GM12878 (cell line): ENCODE results near the gene KHDRBS1. TPM values are rescaled to one million over a fixed set of nuclear protein-coding genes. Genes with fewer than 3 reads are reported as not detected.

Experiments
- ATAC-seq: fragments of 200-7000 bp; cut with Tn5 transposase; 3 replicates; pipeline ENCODE4 v1.9.1; 2020; ENCODE audit warnings: mild to moderate bottlenecking, moderate library complexity
- BruUV-seq: library from RNA; stranded (reverse); fragments of 400-500 nt; replicated peaks from 2 replicates; lab custom pipeline; 2021; lab: Mats Ljungman, UMichigan
- CTCF ChIA-PET: fragments of 300-600 bp; sonication (Branson Sonifier 250); formaldehyde crosslinking; extraction: SDS; loops from one replicate; lab custom pipeline; 2021; ENCODE audit warnings: inconsistent platforms; lab: Yijun Ruan, JAX
- POLR2A ChIA-PET: fragments of 350-600 bp; formaldehyde crosslinking; extraction: SDS; loops from one replicate; lab custom pipeline; 2021; ENCODE audit warnings: inconsistent platforms; lab: Charles Lee
- RAD21 ChIA-PET: fragments of 300-600 bp; sonication (Branson Sonifier 250); formaldehyde crosslinking; loops from one replicate; lab custom pipeline; 2023; ENCODE audit warnings: antibody characterized with exemption; ENCODE audit not compliant: unreplicated experiment; lab: Charles Lee
- SMC1A ChIA-PET: fragments of 300-600 bp; sonication (Branson Sonifier 250); formaldehyde crosslinking; loops from one replicate; lab custom pipeline; 2023; ENCODE audit not compliant: unreplicated experiment, uncharacterized antibody; lab: Charles Lee
- DNase-seq: peaks from one replicate; pipeline ENCODE4 v3.0.0-alpha.2; 2011; ENCODE audit warnings: low read depth, low spot score
- FAIRE-seq: peaks from 3 replicates; lab custom pipeline; 2011; peaks lifted over from hg19 to GRCh38; lab: Jason Lieb, UNC
- H2AFZ ChIP-seq: 2 replicates; pipeline ENCODE4 v1.6.0; 2011; ENCODE audit warnings: low read depth, low read length, control low read depth; ENCODE audit not compliant: control insufficient read depth
- H3K27ac ChIP-seq: 2 replicates; pipeline ENCODE4 v1.5.1; 2011; ENCODE audit warnings: control low read depth; ENCODE audit not compliant: control insufficient read depth, insufficient read depth
- H3K27me3 ChIP-seq, 2 experiments: replicated peaks in 1 of 2; 2 replicates each; pipeline versions ENCODE4 v1.6.0 to v1.6.1; 2011; ENCODE audit warnings: low read length in 1 of 2; ENCODE audit not compliant: control insufficient read depth in 2 of 2, insufficient read depth in 2 of 2
- H3K36me3 ChIP-seq, 2 experiments: 2 replicates each; pipeline ENCODE4 v1.5.1; 2011; ENCODE audit warnings: low read length in 1 of 2; ENCODE audit not compliant: control insufficient read depth in 2 of 2, insufficient read depth in 2 of 2
- H3K4me1 ChIP-seq: 2 replicates; pipeline ENCODE4 v1.6.1; 2011; ENCODE audit warnings: mild to moderate bottlenecking, low read length, moderate library complexity, mixed read lengths; ENCODE audit not compliant: control insufficient read depth, insufficient read depth
- H3K4me2 ChIP-seq: 2 replicates; pipeline ENCODE4 v1.6.0; 2011; ENCODE audit warnings: control low read depth; ENCODE audit not compliant: control insufficient read depth, insufficient read depth
- H3K4me3 ChIP-seq: fragments of 200-600 bp; sonication (generic); 2 replicates; pipeline ENCODE4 v1.5.1; 2016
- H3K79me2 ChIP-seq: 2 replicates; pipeline ENCODE4 v1.6.0; 2011; ENCODE audit warnings: low read length; ENCODE audit not compliant: control insufficient read depth, insufficient read depth
- H3K9ac ChIP-seq: 2 replicates; pipeline ENCODE4 v1.8.0; 2011; ENCODE audit warnings: low read length, control low read depth, mixed read lengths; ENCODE audit not compliant: control insufficient read depth, insufficient read depth
- H3K9me3 ChIP-seq: replicated peaks from 3 replicates; pipeline ENCODE4 v1.5.1; 2011; ENCODE audit warnings: mild to moderate bottlenecking, low read length; ENCODE audit not compliant: control insufficient read depth, insufficient read depth
- H4K20me1 ChIP-seq: 2 replicates; pipeline ENCODE4 v1.6.0; 2011; ENCODE audit not compliant: control insufficient read depth, insufficient read depth
- BRCA1 ChIP-seq: IDR thresholded peaks from 2 replicates; pipeline ENCODE4 v1.6.1; 2011; ENCODE audit warnings: low read depth, low read length, improper control_type of control experiment
- CBFB ChIP-seq: IDR thresholded peaks from 2 replicates; pipeline ENCODE4 v1.6.1; 2016; ENCODE audit warnings: antibody characterized with exemption, low read depth
- CREM ChIP-seq: IDR thresholded peaks from 2 replicates; pipeline ENCODE4 v1.6.1; 2014; ENCODE audit warnings: antibody characterized with exemption, low read depth
- ELK1 ChIP-seq: IDR thresholded peaks from 2 replicates; pipeline ENCODE4 v1.6.1; 2012; ENCODE audit warnings: low read depth, low read length, improper control_type of control experiment
- HDAC2 ChIP-seq: fragments of 200-600 bp; sonication (generic); IDR thresholded peaks from 2 replicates; pipeline ENCODE4 v1.6.1; 2017
- MYC ChIP-seq: IDR thresholded peaks from 2 replicates; pipeline ENCODE4 v1.6.1; 2011; ENCODE audit warnings: mild to moderate bottlenecking, low read length, moderate library complexity, inconsistent platforms; ENCODE audit not compliant: insufficient read depth, insufficient replicate concordance, insufficient read length, severe bottlenecking
- NFYB ChIP-seq: IDR thresholded peaks from 2 replicates; pipeline ENCODE4 v1.6.1; 2011; ENCODE audit warnings: low read depth, mild to moderate bottlenecking, low read length, improper control_type of control experiment, moderate library complexity; ENCODE audit not compliant: insufficient read depth
- NR2C2 ChIP-seq: IDR thresholded peaks from 2 replicates; pipeline ENCODE4 v1.6.1; 2011; ENCODE audit warnings: borderline replicate concordance, low read depth; ENCODE audit not compliant: control insufficient read depth, insufficient read length
- PAX5 ChIP-seq: IDR thresholded peaks from 2 replicates; pipeline ENCODE4 v1.6.1; 2011; ENCODE audit warnings: low read depth, low read length, borderline replicate concordance
- RBBP5 ChIP-seq: fragments of 200-600 bp; sonication (generic); conservative IDR thresholded peaks from 2 replicates; pipeline ENCODE4 v1.6.1; 2016
- SIN3A ChIP-seq: IDR thresholded peaks from 2 replicates; pipeline ENCODE4 v1.6.1; 2012; ENCODE audit warnings: low read depth, low read length, improper control_type of control experiment
- SP1 ChIP-seq: IDR thresholded peaks from one replicate; pipeline ENCODE4 v1.6.1; 2011; ENCODE audit warnings: low read depth, low read length
- TARDBP ChIP-seq: IDR thresholded peaks from 2 replicates; pipeline ENCODE4 v1.6.1; 2016; ENCODE audit warnings: borderline replicate concordance
- TBL1XR1 ChIP-seq: IDR thresholded peaks from 2 replicates; pipeline ENCODE4 v1.6.1; 2012; ENCODE audit warnings: low read depth, low read length, improper control_type of control experiment
- YBX1 ChIP-seq: fragments of 450-650 bp; IDR thresholded peaks from 2 replicates; pipeline ENCODE4 v1.6.1; 2016; ENCODE audit warnings: antibody characterized with exemption
- ZSCAN29 ChIP-seq: fragments of 450-650 bp; IDR thresholded peaks from 2 replicates; pipeline ENCODE4 v1.6.1; 2017; ENCODE audit warnings: mild to moderate bottlenecking, moderate library complexity
- WGBS: methylation state at CpG from one replicate; pipeline ENCODE4 v1.1.6; 2016; ENCODE audit warnings: low lambda C conversion rate; ENCODE audit not compliant: insufficient replicate concordance, insufficient coverage; ENCODE audit errors: missing lambda C conversion rate; 5-methylcytosine and 5-hydroxymethylcytosine counted together
- in situ Hi-C: fragments of 300-500 bp; cut with MboI; formaldehyde crosslinking; loops from 9 replicates; pipeline ENCODE4 v1.14.3; 2018; ENCODE audit warnings: mixed read lengths
- intact Hi-C: fragments of 100-400 bp; cut with micrococcal nuclease; formaldehyde crosslinking; loops from one replicate; pipeline ENCODE4 v1.14.2; 2022; ENCODE audit not compliant: unreplicated experiment
- polyA plus RNA-seq, 11 experiments: library from polyadenylated mRNA; depleted of rRNA in 4 of 11; unstranded in 6 of 11; stranded (reverse) in 5 of 11; fragments of >200 nt; fragmentation: Nextera tagmentation in 4 of 11; fragmentation: Illumina TruSeq in 1 of 11; extraction: Ambion mirVana in 4 of 11; extraction: Trizol in 1 of 11; gene quantifications; 1 replicate in 1 of 11; 2 replicates in 10 of 11; pipeline versions ENCODE4 v1.2.1 to v1.2.3, GENCODE V29; 2011 to 2016; ENCODE audit warnings: inconsistent platforms in 2 of 11, missing spikeins in 2 of 11, low read depth in 1 of 11
- total RNA-seq, 4 experiments: library from RNA; depleted of rRNA in 3 of 4; stranded (reverse); fragments of >200 nt in 3 of 4; fragmentation: Illumina TruSeq in 1 of 4; extraction: Trizol in 1 of 4; gene quantifications; 2 replicates each; pipeline versions ENCODE4 v1.2.1 to v1.2.3, GENCODE V29; 2013 to 2021
- TF ChIP-seq, protein P1 (sequence below): fragments of 450-650 bp; conservative IDR thresholded peaks from 2 replicates; pipeline ENCODE4 v1.6.1; 2017; ENCODE audit warnings: mild to moderate bottlenecking, moderate library complexity
- TF ChIP-seq, protein P2 (sequence below): fragments of 450-650 bp; IDR thresholded peaks from 2 replicates; pipeline ENCODE4 v1.6.1; 2014; ENCODE audit warnings: mild to moderate bottlenecking

The KHDRBS1 gene
- total and polyA plus RNA-seq, 10 of the 15 experiments (the other 5 are each of a cell fraction or from before 2014, with no cell fraction given) = 42.5 to 204 (median 96.0) TPM

DNA sequence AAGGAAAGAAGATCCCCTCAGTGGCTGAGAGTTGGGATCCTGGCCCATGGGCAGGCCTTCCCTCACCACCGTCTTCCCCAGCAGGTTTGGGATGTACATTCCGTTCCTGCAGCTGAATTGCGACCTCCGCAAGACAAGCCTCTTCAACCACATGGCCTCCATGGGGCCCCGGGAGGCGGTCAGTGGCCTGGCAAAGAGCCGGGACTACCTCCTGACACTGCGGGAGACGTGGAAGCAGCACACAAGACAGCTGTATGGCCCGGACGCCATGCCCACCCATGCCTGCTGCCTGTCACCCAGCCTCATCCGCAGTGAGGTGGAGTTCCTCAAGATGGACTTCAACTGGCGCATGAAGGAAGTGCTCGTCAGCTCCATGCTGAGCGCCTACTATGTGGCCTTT lies 77.9 kb downstream of the KHDRBS1 start:
- SMC1A ChIA-PET = interaction anchor here (1.0 kb wide), 1 partner anchor 16 kb away, joined by 4 read pairs; the partner anchor contains the start of gene KPNA6
- POLR2A ChIA-PET = no interaction called here

More for the DNA sequence above, 77.9 kb downstream of the KHDRBS1 start:
- Histone ChIP-seq H3K79me2 (no peaks in the 10 kb centered on the region), H3K9me3 (no peaks in the 10 kb centered on the region), H3K9ac (no peak overlapping the region), H3K4me1 (no peaks in the 10 kb centered on the region), H3K4me3 (no peak overlapping the region), H3K36me3 (peaks cover 15 to 18% of the 10 kb centered on the region in 2 experiments), H2AFZ (no peak overlapping the region), H3K27me3 (no peaks in the 10 kb centered on the region), H3K4me2 (no peak overlapping the region), H4K20me1 (no peaks in the 10 kb centered on the region), H3K27ac (no peak overlapping the region)
- WGBS = 98% methylated on average over 15 of the region's 15 CpGs
- DNase-seq (no peak), FAIRE-seq (no peak), ATAC-seq (no peak)
- intact Hi-C loops = no loop called here
- in situ Hi-C loops = no loop called here
- RAD21 ChIA-PET = no interaction called here
- TF ChIP-seq TARDBP (no peak), SP1 (no peak), NFYB (no peak), RBBP5 (no peak), SIN3A (no peak), CREM (no peak), PAX5 (no peak), ZSCAN29 (no peak), MYC (no peak), BRCA1 (no peak), NR2C2 (no peak), ELK1 (no peak), YBX1 (no peak), CBFB (no peak), HDAC2 (no peak), TBL1XR1 (no peak)
- TF ChIP-seq, protein P1, sequence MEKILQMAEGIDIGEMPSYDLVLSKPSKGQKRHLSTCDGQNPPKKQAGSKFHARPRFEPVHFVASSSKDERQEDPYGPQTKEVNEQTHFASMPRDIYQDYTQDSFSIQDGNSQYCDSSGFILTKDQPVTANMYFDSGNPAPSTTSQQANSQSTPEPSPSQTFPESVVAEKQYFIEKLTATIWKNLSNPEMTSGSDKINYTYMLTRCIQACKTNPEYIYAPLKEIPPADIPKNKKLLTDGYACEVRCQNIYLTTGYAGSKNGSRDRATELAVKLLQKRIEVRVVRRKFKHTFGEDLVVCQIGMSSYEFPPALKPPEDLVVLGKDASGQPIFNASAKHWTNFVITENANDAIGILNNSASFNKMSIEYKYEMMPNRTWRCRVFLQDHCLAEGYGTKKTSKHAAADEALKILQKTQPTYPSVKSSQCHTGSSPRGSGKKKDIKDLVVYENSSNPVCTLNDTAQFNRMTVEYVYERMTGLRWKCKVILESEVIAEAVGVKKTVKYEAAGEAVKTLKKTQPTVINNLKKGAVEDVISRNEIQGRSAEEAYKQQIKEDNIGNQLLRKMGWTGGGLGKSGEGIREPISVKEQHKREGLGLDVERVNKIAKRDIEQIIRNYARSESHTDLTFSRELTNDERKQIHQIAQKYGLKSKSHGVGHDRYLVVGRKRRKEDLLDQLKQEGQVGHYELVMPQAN = no peak
- TF ChIP-seq, protein P2, sequence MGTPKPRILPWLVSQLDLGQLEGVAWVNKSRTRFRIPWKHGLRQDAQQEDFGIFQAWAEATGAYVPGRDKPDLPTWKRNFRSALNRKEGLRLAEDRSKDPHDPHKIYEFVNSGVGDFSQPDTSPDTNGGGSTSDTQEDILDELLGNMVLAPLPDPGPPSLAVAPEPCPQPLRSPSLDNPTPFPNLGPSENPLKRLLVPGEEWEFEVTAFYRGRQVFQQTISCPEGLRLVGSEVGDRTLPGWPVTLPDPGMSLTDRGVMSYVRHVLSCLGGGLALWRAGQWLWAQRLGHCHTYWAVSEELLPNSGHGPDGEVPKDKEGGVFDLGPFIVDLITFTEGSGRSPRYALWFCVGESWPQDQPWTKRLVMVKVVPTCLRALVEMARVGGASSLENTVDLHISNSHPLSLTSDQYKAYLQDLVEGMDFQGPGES = no peak
- no TSS peak for BruUV-seq
- CTCF ChIA-PET = interaction anchor here (1.4 kb wide), 1 partner anchor 36 kb away, joined by 3 read pairs; no protein-coding TSS in a partner anchor
